ENCODE measurements around the gene G6PC3.

Gene G6PC3

GRCh38 chr17:44061446-44061845, 9.1 kb upstream of the G6PC3 start:
- DNase-seq (ENCODE audit: low read depth in 3 of 3) = no peak

GRCh38 chr17:44062871-44063270, 7.7 kb upstream of the G6PC3 start:
- no peak for DNase-seq (ENCODE audit: low read depth in 3 of 3)

GRCh38 chr17:44063704-44064639, 6.6 kb upstream of the G6PC3 start:
- no peak for DNase-seq (ENCODE audit: low read depth in 3 of 3)

- DNase-seq (ENCODE audit: low read depth in 3 of 3) = no peak
Observed at GRCh38 chr17:44065668-44066203, 4.8 kb upstream of the G6PC3 start.

- DNase-seq (ENCODE audit: low read depth in 3 of 3) = peak; percentile 83 to 86 (median 85)
Observed at GRCh38 chr17:44066204-44066930, 4.2 kb upstream of the G6PC3 start, which contains the start of gene LSM12. TSS of gene LSM12 (minus strand) at chr17:44066671. CDS start at chr17:44066587, 84 bp downstream.

GRCh38 chr17:44067545-44067940, 3.0 kb upstream of the G6PC3 start:
- no peak for DNase-seq (ENCODE audit: low read depth in 3 of 3)

- DNase-seq (ENCODE audit: low read depth in 3 of 3) = no peak
Observed at GRCh38 chr17:44069974-44070454, 521 bp upstream of the G6PC3 start.

GRCh38 chr17:44071198-44071520, 624 bp downstream of the G6PC3 start:
- DNase-seq (ENCODE audit: low read depth in 3 of 3) = peak; percentile 28 to 53 (median 52)

GRCh38 chr17:44071772-44072171, 1.2 kb downstream of the G6PC3 start:
- no peak for DNase-seq (ENCODE audit: low read depth in 3 of 3)

GRCh38 chr17:44074231-44074910, 3.8 kb downstream of the G6PC3 start:
- no peak for DNase-seq (ENCODE audit: low read depth in 3 of 3)

- no peak for DNase-seq (ENCODE audit: low read depth in 3 of 3)
Observed at GRCh38 chr17:44074911-44075285, 4.4 kb downstream of the G6PC3 start.

- no peak for DNase-seq (ENCODE audit: low read depth in 3 of 3)
Observed at GRCh38 chr17:44075598-44076293, 5.2 kb downstream of the G6PC3 start.

- DNase-seq (ENCODE audit: low read depth in 3 of 3) = no peak
Observed at GRCh38 chr17:44076716-44077594, 6.4 kb downstream of the G6PC3 start.

- no peak for DNase-seq (ENCODE audit: low read depth in 3 of 3)
Observed at GRCh38 chr17:44077595-44077909, 7.0 kb downstream of the G6PC3 start.

GRCh38 chr17:44078412-44078811, 7.9 kb downstream of the G6PC3 start:
- DNase-seq (ENCODE audit: low read depth in 3 of 3) = no peak

GRCh38 chr17:44079877-44080821, 9.6 kb downstream of the G6PC3 start:
- DNase-seq (ENCODE audit: low read depth in 3 of 3) = no peak

- no peak for DNase-seq (ENCODE audit: low read depth in 3 of 3)
Observed at GRCh38 chr17:44081681-44082080, 11.1 kb downstream of the G6PC3 start.

- no peak for DNase-seq (ENCODE audit: low read depth in 3 of 3)
Observed at GRCh38 chr17:44082256-44082927, 11.9 kb downstream of the G6PC3 start.
